NCI-H526 (cell line): Measurements from ENCODE around the gene MAML3.

ENCODE experiments used
- DNase-seq, 2 experiments: peaks; one replicate each; lab custom pipeline; 2025; lab: John Stamatoyannopoulos, UW

Gene MAML3

GRCh38 chr4:140003876-140004548 lies 150.0 kb downstream of the MAML3 start:
- peak; percentile 43 to 52 for DNase-seq

GRCh38 chr4:140000232-140000631 lies 153.8 kb downstream of the MAML3 start:
- DNase-seq = no peak

- DNase-seq = no peak
These were observed 164.9 kb downstream of the MAML3 start for GRCh38 chr4:139988863-139989765.

GRCh38 chr4:139987502-139987850 lies 166.5 kb downstream of the MAML3 start:
- DNase-seq = no peak

- no peak for DNase-seq
These were observed 167.1 kb downstream of the MAML3 start for GRCh38 chr4:139986689-139987501.

GRCh38 chr4:139986106-139986505 lies 167.9 kb downstream of the MAML3 start:
- no peak for DNase-seq

- no peak for DNase-seq
These were observed 168.6 kb downstream of the MAML3 start for GRCh38 chr4:139985401-139985800.

- no peak for DNase-seq
These were observed 169.5 kb downstream of the MAML3 start for GRCh38 chr4:139984471-139984870.

- no peak for DNase-seq
These were observed 175.3 kb downstream of the MAML3 start for GRCh38 chr4:139978692-139979091.

GRCh38 chr4:139977838-139978609 lies 176.0 kb downstream of the MAML3 start:
- no peak for DNase-seq

GRCh38 chr4:139975830-139976272 lies 178.1 kb downstream of the MAML3 start:
- DNase-seq = no peak

GRCh38 chr4:139973616-139974015 lies 180.4 kb downstream of the MAML3 start:
- no peak for DNase-seq

- no peak for DNase-seq
These were observed 181.0 kb downstream of the MAML3 start for GRCh38 chr4:139973015-139973414.

- DNase-seq = no peak
These were observed 181.7 kb downstream of the MAML3 start for GRCh38 chr4:139972305-139972704.

GRCh38 chr4:139971111-139971510 lies 182.9 kb downstream of the MAML3 start:
- no peak for DNase-seq

GRCh38 chr4:139969635-139970266 lies 184.2 kb downstream of the MAML3 start:
- no peak for DNase-seq

- DNase-seq = no peak
These were observed 185.2 kb downstream of the MAML3 start for GRCh38 chr4:139968831-139969230.

GRCh38 chr4:139966383-139966782 lies 187.6 kb downstream of the MAML3 start:
- DNase-seq = no peak

GRCh38 chr4:139965789-139966188 lies 188.2 kb downstream of the MAML3 start:
- DNase-seq = no peak

GRCh38 chr4:139963708-139964107 lies 190.3 kb downstream of the MAML3 start:
- no peak for DNase-seq

- no peak for DNase-seq
These were observed 191.8 kb downstream of the MAML3 start for GRCh38 chr4:139962130-139962684.
